ENCODE data around the gene CC2D2B.
"Not testable (repeated sequence)": the region's sequence is repeated elsewhere in the genome, so short reads cannot be mapped to it uniquely, and the experiment has no call there.

CC2D2B gene

GRCh38 chr10:96034625-96035024, 126.8 kb downstream of the CC2D2B start:
- DNase-seq, result no peak

DNA sequence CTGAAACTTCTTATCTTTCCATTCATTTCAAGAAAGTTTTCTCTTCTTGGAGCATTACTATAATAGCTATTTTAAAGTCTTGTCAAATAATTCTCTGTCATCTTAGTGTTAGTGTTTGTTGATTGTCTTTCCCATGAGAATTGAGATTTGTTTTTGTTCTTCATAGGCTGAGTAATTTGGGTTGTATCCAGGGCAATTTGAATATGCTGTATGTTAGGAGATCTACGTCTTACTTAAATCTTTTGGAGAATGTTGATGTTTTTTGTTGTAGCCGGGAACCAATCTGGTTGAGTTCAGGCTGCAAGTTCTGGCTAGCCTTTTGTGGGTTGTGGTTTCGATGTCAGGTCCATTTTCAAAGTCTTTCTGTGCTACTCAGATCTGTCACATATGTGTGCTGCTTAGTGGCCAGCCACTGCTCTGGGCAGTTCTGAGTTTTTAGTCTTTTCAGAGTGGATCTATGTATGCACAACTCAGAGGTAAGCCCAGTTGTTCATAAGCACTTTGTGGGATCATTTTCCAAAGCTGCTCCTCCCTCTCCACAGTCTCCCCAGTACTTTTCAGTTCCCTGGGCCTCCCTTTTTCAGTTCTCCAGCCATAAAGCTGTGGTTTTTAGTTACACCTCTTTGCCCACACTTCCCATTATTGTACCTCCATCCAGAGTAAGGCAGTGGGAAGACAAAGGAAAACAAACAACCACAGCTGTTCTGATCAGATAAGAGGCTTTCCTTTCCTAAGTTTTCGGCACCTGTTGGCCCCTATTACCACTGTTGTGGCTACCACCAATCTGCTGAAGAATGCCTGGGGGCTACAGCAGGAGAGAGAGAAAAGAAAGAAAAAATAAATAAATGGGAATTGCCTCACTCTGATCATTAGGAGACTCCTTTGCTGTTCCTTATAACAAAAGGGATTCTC, 131.0 kb downstream of the CC2D2B start:
- DNase-seq, result no peak

- no peak for DNase-seq
Measured at GRCh38 chr10:96041146-96041545, 133.4 kb downstream of the CC2D2B start.

- peak; percentile 88 for DNase-seq
Measured at GRCh38 chr10:96043033-96043892, 135.5 kb downstream of the CC2D2B start, which contains the start of gene CCNJ. CCNJ (plus strand) TSS chr10:96043583; CDS start chr10:96044394, 811 bp downstream.

DNA sequence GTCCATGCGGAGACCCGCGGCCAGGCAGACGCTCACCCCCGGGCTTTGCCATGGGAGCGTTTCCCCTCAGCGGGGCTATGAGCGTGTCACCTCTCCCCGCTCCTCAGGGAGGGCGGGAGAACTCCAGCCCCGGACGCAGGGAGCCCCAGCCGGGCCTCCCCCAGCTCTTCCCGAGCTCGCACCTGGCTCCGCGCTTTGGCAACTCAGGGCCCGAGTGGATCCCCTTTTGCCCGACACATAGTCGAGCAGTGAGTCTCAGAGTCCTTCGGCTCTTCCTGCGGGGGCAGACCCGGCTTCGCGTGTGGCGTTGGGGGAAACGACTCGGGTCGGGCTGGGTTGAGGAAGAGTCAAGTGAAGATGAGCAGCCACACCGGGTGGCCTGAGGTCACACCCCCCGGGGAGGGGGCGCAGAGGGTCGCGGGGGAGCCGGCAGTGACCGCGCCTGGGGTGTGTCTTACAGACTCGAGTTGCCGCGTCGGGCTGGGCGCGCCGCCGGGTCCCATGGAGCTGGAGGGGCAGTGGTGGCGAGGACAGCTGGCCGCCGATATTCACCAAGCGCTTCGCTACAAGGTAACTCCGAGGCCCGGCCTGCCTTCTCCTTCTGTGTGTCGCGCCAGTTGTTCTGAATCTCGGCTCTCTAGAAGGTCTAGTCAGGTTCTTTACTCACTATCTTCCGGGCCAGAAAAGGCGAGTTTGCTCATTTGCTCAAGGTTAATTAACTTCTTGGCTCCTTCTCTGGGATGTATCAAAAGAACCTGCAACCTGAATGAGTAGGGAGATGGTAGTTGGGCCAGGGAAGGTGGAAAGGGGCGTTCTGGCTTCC, 136.3 kb downstream of the CC2D2B start:
- no peak for DNase-seq

DNA sequence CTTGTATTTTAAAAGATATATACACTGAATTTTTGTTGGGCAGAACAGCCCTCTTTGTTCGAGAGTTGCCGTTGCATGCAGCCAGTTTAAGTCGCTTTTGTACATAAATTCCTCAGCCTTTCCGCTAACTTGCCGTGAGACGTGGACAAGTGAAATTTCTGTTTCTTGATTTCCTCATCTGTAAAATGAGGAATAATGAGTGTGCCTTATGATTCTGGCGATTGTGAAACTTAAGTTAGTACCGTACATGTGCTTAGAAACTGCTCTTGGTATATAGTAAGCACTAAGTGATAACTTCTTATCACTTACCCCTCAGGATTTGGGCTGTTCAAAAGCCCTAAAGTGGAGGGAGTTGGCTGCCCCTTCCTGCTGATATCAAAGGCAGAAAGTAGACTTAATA, 137.0 kb downstream of the CC2D2B start:
- DNase-seq, result no peak

DNA sequence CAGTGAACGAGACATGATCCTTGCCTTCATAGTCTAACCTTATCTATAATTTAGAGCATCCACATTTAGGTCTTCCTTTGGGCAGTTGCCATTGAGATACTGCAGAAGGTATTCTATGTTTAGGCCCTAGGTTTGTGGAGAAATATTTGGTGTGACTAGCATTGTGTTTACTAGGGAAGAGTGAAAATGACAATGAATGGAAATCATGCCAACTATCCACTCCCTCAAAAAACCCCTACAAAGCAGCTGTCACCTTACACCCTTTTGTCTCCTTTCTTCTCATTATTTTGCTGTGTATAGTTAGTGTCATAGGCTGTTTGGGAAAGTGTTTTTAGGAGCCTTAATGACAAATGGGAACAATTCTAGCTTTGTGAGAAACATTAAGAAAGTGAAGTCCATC, 138.8 kb downstream of the CC2D2B start:
- DNase-seq, result no peak

DNA sequence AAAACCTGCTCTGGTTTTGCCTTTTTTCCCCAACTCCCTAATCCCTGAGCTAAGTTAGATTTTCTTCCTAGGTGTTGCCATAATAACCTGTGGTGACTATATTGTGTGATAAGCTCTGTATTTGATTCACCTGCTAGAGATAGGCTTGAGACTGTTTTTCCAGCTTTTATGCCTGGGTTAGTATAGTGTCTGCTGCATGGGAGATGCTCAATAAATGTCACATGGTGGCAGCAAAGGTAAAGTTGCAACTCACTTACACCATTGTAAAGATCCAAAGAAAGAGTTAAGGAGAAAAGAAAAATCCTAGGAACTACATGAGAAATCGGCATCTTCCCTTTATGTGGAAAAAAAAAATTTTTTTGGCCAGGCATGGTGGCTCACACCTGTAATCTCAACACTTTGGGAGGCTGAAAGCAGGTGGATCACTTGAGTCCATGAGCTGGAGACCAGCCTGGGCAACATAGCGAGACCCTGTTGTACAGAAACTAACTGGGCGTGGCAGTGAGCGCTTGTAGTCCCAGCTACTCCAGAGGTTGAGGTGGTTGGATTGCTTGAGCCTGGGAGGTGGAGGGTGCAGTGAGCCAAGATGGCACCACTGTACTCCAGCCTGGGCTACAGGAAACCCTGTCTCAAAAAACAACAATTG, 139.4 kb downstream of the CC2D2B start:
- no peak for DNase-seq

DNA sequence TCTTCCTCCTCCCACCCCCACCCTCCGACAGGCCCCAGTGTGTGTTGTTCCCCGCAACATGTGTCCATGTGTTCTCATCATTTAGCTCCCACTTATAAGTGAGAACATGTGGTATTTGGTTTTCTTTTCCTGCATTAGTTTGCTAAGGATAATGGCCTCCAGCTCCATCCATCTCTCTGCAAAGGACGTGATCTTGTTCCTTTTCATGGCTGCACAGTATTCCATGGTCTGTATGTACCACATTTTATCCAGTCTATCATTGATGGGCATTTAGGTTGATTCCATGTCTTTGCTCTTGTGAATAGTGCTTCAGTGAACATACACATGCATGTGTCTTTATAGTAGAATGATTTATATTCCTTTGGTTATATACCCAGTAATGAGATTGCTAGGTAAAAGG, 140.2 kb downstream of the CC2D2B start:
- not testable (repeated sequence) for DNase-seq

- DNase-seq, result no peak
Measured at GRCh38 chr10:96049340-96049739, 141.6 kb downstream of the CC2D2B start.

DNA sequence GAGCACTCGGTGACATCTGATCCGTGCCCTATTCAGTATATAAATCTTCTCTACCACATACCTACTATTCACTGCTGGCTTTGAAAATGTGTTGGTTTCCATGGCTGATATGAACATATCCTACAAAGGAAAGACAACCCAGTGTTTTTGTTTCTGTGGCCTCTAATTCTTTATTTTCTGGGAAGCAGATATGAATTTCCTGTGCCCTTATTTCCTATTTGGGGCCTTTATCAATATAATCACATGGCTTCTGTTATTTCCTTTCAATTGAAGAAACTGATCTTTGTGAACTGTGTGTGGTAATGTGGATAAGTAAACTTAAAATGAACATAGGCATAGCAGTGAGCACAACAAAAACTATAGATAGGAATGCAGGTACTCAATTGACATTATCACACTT, 146.2 kb downstream of the CC2D2B start:
- DNase-seq, result no peak

- DNase-seq, result no peak
Measured at GRCh38 chr10:96056787-96057186, 149.0 kb downstream of the CC2D2B start.

- no peak for DNase-seq
Measured at GRCh38 chr10:96061232-96061631, 153.5 kb downstream of the CC2D2B start.

GRCh38 chr10:96072674-96073073, 164.9 kb downstream of the CC2D2B start:
- DNase-seq, result no peak

- DNase-seq, result no peak
Measured at GRCh38 chr10:96073722-96074121, 165.9 kb downstream of the CC2D2B start.

GRCh38 chr10:96074776-96075175, 167.0 kb downstream of the CC2D2B start:
- no peak for DNase-seq

DNA sequence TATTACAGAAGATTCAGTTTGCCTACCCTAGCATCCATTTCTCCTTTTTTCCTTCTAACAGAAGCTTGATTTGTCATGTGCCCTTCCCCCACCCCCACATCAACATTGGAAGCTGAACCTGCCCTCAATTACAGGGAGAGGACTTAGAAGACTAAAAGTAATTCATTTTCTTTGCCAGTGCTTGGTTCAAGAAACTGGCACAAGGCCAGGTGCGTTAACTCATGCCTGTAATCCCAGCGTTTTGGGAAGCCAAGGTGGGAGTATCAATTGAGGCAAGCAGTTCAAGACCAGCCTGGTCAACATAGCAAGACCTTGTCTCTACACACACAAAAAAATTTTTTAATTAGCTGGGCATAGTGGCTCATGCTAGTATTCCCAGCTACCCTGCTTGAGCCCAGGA, 168.2 kb downstream of the CC2D2B start:
- no peak for DNase-seq

DNA sequence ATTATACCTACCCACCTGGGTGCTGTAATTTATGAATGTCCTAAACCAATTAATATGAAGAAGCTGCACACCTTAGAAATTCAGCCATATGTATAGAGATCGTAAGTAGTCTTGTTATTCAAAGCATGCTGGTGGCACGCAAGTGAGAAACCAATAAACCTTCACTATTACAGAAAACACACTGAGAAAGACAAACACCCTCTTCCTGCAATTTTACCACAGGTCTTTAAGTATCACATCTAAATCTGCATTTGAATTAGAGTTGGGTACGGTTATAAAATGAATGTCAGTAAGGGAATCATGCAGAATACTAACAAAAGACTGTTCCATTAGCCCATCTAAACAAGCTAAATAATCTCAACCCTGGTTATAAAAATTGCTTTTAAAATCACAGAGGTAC, 169.4 kb downstream of the CC2D2B start:
- DNase-seq, result no peak

DNA sequence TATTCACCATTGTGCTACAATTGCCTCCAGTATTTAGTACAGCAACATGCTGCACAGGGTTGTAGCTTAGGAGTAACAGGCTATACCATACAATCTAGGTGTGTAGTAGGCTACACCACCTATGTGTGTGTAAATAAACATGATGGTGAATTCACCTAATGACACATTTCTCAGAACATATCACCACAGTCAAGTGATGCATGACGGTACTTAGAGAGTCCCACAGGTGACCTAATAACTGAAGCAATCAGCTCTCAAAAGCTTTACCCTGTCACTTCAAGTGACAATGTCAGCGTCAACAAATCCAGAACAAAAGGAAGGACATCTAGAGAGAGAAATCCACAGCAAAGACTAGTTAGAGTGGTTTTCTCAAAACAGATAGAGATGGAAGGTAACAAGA, 174.4 kb downstream of the CC2D2B start:
- DNase-seq, result no peak
